ENCODE measurements around the gene CDK2. TPM values are rescaled to one million over a fixed set of nuclear protein-coding genes. Genes with fewer than 3 reads are reported as not detected.
"Not testable (repeated sequence)": the region's sequence is repeated elsewhere in the genome, so short reads cannot be mapped to it uniquely, and the experiment has no call there.

Gene CDK2
- total RNA-seq, 1 donor from 2014 or later: 62.0 TPM

DNA sequence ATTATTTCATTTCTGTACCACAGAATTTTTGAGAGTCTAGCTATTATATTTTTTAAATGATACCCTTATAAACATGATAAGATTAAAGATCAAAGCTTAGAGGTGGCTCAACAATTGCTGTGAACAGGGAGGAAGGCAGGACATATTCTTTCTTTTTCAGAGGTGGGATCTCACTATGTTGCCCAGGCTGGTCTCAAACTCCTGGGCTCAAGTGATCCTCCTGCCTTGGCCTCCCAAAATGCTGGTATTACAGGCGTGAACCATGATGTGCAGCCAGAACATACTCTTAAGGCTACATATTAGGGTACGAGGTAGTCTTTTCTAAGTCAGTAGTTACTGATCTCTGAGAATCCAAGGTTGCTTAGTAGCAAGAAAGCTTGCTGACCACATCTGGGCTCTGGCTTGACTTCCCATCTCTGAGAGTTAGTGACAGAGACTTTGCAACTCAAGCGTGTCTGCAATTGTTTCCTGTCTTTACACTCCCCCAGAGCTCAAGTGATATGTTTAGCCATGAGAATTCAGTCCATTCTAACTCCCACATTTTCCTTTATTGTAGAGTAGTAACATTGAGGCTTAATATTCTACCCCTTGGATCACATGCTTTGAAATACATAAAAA is 15.8 kb downstream of the CDK2 start:
- no peak for DNase-seq (ENCODE audit: low read depth)
- TF ChIP-seq, protein P1, sequence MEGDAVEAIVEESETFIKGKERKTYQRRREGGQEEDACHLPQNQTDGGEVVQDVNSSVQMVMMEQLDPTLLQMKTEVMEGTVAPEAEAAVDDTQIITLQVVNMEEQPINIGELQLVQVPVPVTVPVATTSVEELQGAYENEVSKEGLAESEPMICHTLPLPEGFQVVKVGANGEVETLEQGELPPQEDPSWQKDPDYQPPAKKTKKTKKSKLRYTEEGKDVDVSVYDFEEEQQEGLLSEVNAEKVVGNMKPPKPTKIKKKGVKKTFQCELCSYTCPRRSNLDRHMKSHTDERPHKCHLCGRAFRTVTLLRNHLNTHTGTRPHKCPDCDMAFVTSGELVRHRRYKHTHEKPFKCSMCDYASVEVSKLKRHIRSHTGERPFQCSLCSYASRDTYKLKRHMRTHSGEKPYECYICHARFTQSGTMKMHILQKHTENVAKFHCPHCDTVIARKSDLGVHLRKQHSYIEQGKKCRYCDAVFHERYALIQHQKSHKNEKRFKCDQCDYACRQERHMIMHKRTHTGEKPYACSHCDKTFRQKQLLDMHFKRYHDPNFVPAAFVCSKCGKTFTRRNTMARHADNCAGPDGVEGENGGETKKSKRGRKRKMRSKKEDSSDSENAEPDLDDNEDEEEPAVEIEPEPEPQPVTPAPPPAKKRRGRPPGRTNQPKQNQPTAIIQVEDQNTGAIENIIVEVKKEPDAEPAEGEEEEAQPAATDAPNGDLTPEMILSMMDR (conservative IDR thresholded peaks at IDR 0.05; ENCODE audit: low read depth, low read length): no peak
- H3K4me3 ChIP-seq (ENCODE audit: low read depth, low read length): no peak overlapping the region

- TF ChIP-seq, protein P1 (conservative IDR thresholded peaks at IDR 0.05; ENCODE audit: low read depth, low read length): no peak
- DNase-seq (ENCODE audit: low read depth): no peak
- no peak overlapping the region for H3K4me3 ChIP-seq (ENCODE audit: low read depth, low read length)
Measured at GRCh38 chr12:55983232-55983842, 16.7 kb downstream of the CDK2 start.

- no peak overlapping the region for H3K4me3 ChIP-seq (ENCODE audit: low read depth, low read length)
- TF ChIP-seq, protein P1 (conservative IDR thresholded peaks at IDR 0.05; ENCODE audit: low read depth, low read length): no peak
- no peak for DNase-seq (ENCODE audit: low read depth)
Measured at GRCh38 chr12:55984861-55985260, 18.2 kb downstream of the CDK2 start.

DNA sequence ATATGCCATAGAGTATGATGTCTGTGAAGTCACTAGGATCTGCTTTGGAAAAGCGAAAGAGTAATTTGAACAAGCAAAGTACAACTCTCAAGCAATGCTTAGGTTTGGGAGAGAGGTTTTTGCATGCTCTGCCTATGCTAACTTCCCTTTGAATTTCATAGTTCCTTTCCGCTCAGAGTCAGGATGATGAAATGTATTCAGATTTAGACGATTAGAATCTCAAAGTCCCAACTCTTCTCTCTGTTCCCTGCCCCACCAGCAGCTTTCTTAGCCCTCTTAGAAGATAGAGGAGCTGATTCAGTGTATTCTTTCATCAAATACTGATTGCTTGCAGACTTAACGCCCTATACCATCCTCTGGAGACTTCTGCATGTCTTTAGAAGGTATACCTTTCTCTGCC is 18.7 kb downstream of the CDK2 start:
- TF ChIP-seq, protein P1 (conservative IDR thresholded peaks at IDR 0.05; ENCODE audit: low read depth, low read length): no peak
- no peak overlapping the region for H3K4me3 ChIP-seq (ENCODE audit: low read depth, low read length)
- DNase-seq (ENCODE audit: low read depth): no peak

DNA sequence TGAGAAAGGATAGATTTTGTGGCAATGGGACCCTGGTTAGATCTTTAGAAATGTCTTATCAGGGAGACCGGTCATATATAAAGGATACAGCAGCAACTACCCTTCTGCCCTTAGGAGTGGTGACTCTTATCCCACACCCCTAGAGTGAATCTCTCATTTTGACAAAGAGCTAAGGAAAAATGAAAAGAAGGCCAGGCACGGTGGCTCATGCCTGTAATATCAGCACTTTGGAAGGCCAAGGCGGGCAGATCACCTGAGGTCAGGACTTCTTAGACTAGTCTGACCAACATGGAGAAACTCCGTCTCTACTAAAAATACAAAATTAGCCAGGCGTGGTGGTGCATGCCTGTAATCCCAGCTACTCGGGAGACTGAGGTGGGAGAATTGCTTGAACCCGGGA is 19.3 kb downstream of the CDK2 start:
- DNase-seq (ENCODE audit: low read depth): not testable (repeated sequence)

GRCh38 chr12:55991110-55991509 is 24.5 kb downstream of the CDK2 start:
- no peak overlapping the region for H3K4me3 ChIP-seq (ENCODE audit: low read depth, low read length)
- TF ChIP-seq, protein P1 (conservative IDR thresholded peaks at IDR 0.05; ENCODE audit: low read depth, low read length): no peak
- DNase-seq (ENCODE audit: low read depth): no peak

More for the DNA sequence above, 19.3 kb downstream of the CDK2 start:
- not testable (repeated sequence) for H3K4me3 ChIP-seq (ENCODE audit: low read depth, low read length)

DNA sequence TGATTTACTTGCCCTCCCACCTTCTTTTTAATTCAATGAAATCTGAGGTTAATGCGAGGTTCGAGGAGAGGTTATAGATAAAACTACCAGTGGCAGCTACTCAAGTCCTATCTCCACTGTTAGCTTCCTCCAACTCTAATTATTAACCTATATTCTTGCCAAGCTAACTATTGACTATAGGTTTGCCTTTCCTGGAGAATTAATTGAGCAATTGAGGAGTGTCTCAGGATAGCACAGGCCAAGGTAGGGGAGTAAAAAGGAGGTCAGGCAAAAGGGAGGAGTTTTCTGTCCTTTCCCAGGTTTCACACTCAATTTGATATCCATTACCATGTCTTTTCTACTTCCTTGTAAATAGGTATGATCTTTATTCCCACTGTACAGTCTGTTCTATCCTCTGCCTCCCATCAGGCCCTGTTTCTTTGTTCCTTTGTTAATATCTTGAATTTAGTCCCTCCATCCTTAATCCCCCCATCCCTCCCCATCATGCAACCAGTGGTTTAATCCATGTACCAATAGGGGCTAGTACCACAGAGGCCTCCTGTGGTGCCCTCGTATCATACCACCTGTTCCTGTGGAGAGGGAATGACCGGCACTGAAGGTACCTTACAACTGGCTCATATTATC is 26.7 kb downstream of the CDK2 start:
- no peak overlapping the region for H3K4me3 ChIP-seq (ENCODE audit: low read depth, low read length)
- DNase-seq (ENCODE audit: low read depth): no peak
- TF ChIP-seq, protein P1 (conservative IDR thresholded peaks at IDR 0.05; ENCODE audit: low read depth, low read length): no peak

Measured in epithelial cell of proximal tubule (primary cell).